GM12878 (cell line): ENCODE measurements around the gene BLNK. TPM values are rescaled to one million over a fixed set of nuclear protein-coding genes. Genes with fewer than 3 reads are reported as not detected.
A peak's percentile ranks its signal among the peaks of the same experiment; 100 is the strongest.

ENCODE experiments used
- ATAC-seq: fragments of 200-7000 bp; cut with Tn5 transposase; 3 replicates; pipeline ENCODE4 v1.9.1; 2020; ENCODE audit warnings: mild to moderate bottlenecking, moderate library complexity
- BruUV-seq: library from RNA; stranded (reverse); fragments of 400-500 nt; replicated peaks from 2 replicates; lab custom pipeline; 2021; lab: Mats Ljungman, UMichigan
- CTCF ChIA-PET: fragments of 300-600 bp; sonication (Branson Sonifier 250); formaldehyde crosslinking; extraction: SDS; loops from one replicate; lab custom pipeline; 2021; ENCODE audit warnings: inconsistent platforms; lab: Yijun Ruan, JAX
- POLR2A ChIA-PET: fragments of 350-600 bp; formaldehyde crosslinking; extraction: SDS; loops from one replicate; lab custom pipeline; 2021; ENCODE audit warnings: inconsistent platforms; lab: Charles Lee
- RAD21 ChIA-PET: fragments of 300-600 bp; sonication (Branson Sonifier 250); formaldehyde crosslinking; loops from one replicate; lab custom pipeline; 2023; ENCODE audit warnings: antibody characterized with exemption; ENCODE audit not compliant: unreplicated experiment; lab: Charles Lee
- SMC1A ChIA-PET: fragments of 300-600 bp; sonication (Branson Sonifier 250); formaldehyde crosslinking; loops from one replicate; lab custom pipeline; 2023; ENCODE audit not compliant: unreplicated experiment, uncharacterized antibody; lab: Charles Lee
- DNase-seq: peaks from one replicate; pipeline ENCODE4 v3.0.0-alpha.2; 2011; ENCODE audit warnings: low read depth, low spot score
- FAIRE-seq: peaks from 3 replicates; lab custom pipeline; 2011; peaks lifted over from hg19 to GRCh38; lab: Jason Lieb, UNC
- H2AFZ ChIP-seq: 2 replicates; pipeline ENCODE4 v1.6.0; 2011; ENCODE audit warnings: low read depth, low read length, control low read depth; ENCODE audit not compliant: control insufficient read depth
- H3K27ac ChIP-seq: 2 replicates; pipeline ENCODE4 v1.5.1; 2011; ENCODE audit warnings: control low read depth; ENCODE audit not compliant: control insufficient read depth, insufficient read depth
- H3K27me3 ChIP-seq, 2 experiments: replicated peaks in 1 of 2; 2 replicates each; pipeline versions ENCODE4 v1.6.0 to v1.6.1; 2011; ENCODE audit warnings: low read length in 1 of 2; ENCODE audit not compliant: control insufficient read depth in 2 of 2, insufficient read depth in 2 of 2
- H3K36me3 ChIP-seq, 2 experiments: 2 replicates each; pipeline ENCODE4 v1.5.1; 2011; ENCODE audit warnings: low read length in 1 of 2; ENCODE audit not compliant: control insufficient read depth in 2 of 2, insufficient read depth in 2 of 2
- H3K4me1 ChIP-seq: 2 replicates; pipeline ENCODE4 v1.6.1; 2011; ENCODE audit warnings: mild to moderate bottlenecking, low read length, moderate library complexity, mixed read lengths; ENCODE audit not compliant: control insufficient read depth, insufficient read depth
- H3K4me2 ChIP-seq: 2 replicates; pipeline ENCODE4 v1.6.0; 2011; ENCODE audit warnings: control low read depth; ENCODE audit not compliant: control insufficient read depth, insufficient read depth
- H3K4me3 ChIP-seq: fragments of 200-600 bp; sonication (generic); 2 replicates; pipeline ENCODE4 v1.5.1; 2016
- H3K79me2 ChIP-seq: 2 replicates; pipeline ENCODE4 v1.6.0; 2011; ENCODE audit warnings: low read length; ENCODE audit not compliant: control insufficient read depth, insufficient read depth
- H3K9ac ChIP-seq: 2 replicates; pipeline ENCODE4 v1.8.0; 2011; ENCODE audit warnings: low read length, control low read depth, mixed read lengths; ENCODE audit not compliant: control insufficient read depth, insufficient read depth
- H3K9me3 ChIP-seq: replicated peaks from 3 replicates; pipeline ENCODE4 v1.5.1; 2011; ENCODE audit warnings: mild to moderate bottlenecking, low read length; ENCODE audit not compliant: control insufficient read depth, insufficient read depth
- H4K20me1 ChIP-seq: 2 replicates; pipeline ENCODE4 v1.6.0; 2011; ENCODE audit not compliant: control insufficient read depth, insufficient read depth
- BHLHE40 ChIP-seq, 2 experiments: fragments of 450-650 bp in 1 of 2; IDR thresholded peaks; 2 replicates each; pipeline ENCODE4 v1.6.1; 2011 to 2017; ENCODE audit warnings: low read depth in 2 of 2, borderline replicate concordance in 1 of 2, improper control_type of control experiment in 1 of 2, low read length in 1 of 2, mild to moderate bottlenecking in 1 of 2
- EZH2 ChIP-seq: IDR thresholded peaks from 2 replicates; pipeline ENCODE4 v1.6.1; 2012; ENCODE audit warnings: low read depth, mild to moderate bottlenecking, control low read depth, inconsistent platforms, low read length, borderline replicate concordance; ENCODE audit not compliant: control insufficient read depth
- IKZF1 ChIP-seq: fragments of 450-650 bp; conservative IDR thresholded peaks from 2 replicates; pipeline ENCODE4 v1.6.1; 2017; ENCODE audit warnings: antibody characterized with exemption, mild to moderate bottlenecking
- JUNB ChIP-seq: IDR thresholded peaks from 2 replicates; pipeline ENCODE4 v1.6.1; 2016; ENCODE audit warnings: antibody characterized with exemption, mild to moderate bottlenecking
- MTA2 ChIP-seq: fragments of 450-650 bp; IDR thresholded peaks from 2 replicates; pipeline ENCODE4 v1.6.1; 2016; ENCODE audit warnings: low read depth, mild to moderate bottlenecking, moderate library complexity
- MTA3 ChIP-seq: IDR thresholded peaks from 2 replicates; pipeline ENCODE4 v1.6.1; 2012; ENCODE audit warnings: low read length, inconsistent platforms, borderline replicate concordance
- NFYB ChIP-seq: IDR thresholded peaks from 2 replicates; pipeline ENCODE4 v1.6.1; 2011; ENCODE audit warnings: low read depth, mild to moderate bottlenecking, low read length, improper control_type of control experiment, moderate library complexity; ENCODE audit not compliant: insufficient read depth
- RELA ChIP-seq: fragments of 450-650 bp; IDR thresholded peaks from 2 replicates; pipeline ENCODE4 v1.8.0; 2014; ENCODE audit warnings: borderline replicate concordance; ENCODE audit not compliant: partially characterized antibody
- SPI1 ChIP-seq: IDR thresholded peaks from 2 replicates; pipeline ENCODE4 v1.6.1; 2011; ENCODE audit warnings: low read depth, mild to moderate bottlenecking, low read length, moderate library complexity, borderline replicate concordance; ENCODE audit not compliant: insufficient read depth
- TARDBP ChIP-seq: IDR thresholded peaks from 2 replicates; pipeline ENCODE4 v1.6.1; 2016; ENCODE audit warnings: borderline replicate concordance
- WGBS: methylation state at CpG from one replicate; pipeline ENCODE4 v1.1.6; 2016; ENCODE audit warnings: low lambda C conversion rate; ENCODE audit not compliant: insufficient replicate concordance, insufficient coverage; ENCODE audit errors: missing lambda C conversion rate; 5-methylcytosine and 5-hydroxymethylcytosine counted together
- in situ Hi-C: fragments of 300-500 bp; cut with MboI; formaldehyde crosslinking; loops from 9 replicates; pipeline ENCODE4 v1.14.3; 2018; ENCODE audit warnings: mixed read lengths
- intact Hi-C: fragments of 100-400 bp; cut with micrococcal nuclease; formaldehyde crosslinking; loops from one replicate; pipeline ENCODE4 v1.14.2; 2022; ENCODE audit not compliant: unreplicated experiment
- polyA plus RNA-seq, 11 experiments: library from polyadenylated mRNA; depleted of rRNA in 4 of 11; unstranded in 6 of 11; stranded (reverse) in 5 of 11; fragments of >200 nt; fragmentation: Nextera tagmentation in 4 of 11; fragmentation: Illumina TruSeq in 1 of 11; extraction: Ambion mirVana in 4 of 11; extraction: Trizol in 1 of 11; gene quantifications; 1 replicate in 1 of 11; 2 replicates in 10 of 11; pipeline versions ENCODE4 v1.2.1 to v1.2.3, GENCODE V29; 2011 to 2016; ENCODE audit warnings: inconsistent platforms in 2 of 11, missing spikeins in 2 of 11, low read depth in 1 of 11
- total RNA-seq, 4 experiments: library from RNA; depleted of rRNA in 3 of 4; stranded (reverse); fragments of >200 nt in 3 of 4; fragmentation: Illumina TruSeq in 1 of 4; extraction: Trizol in 1 of 4; gene quantifications; 2 replicates each; pipeline versions ENCODE4 v1.2.1 to v1.2.3, GENCODE V29; 2013 to 2021
- TF ChIP-seq, protein P1 (sequence below): fragments of 450-650 bp; IDR thresholded peaks from 2 replicates; pipeline ENCODE4 v1.6.1; 2017; ENCODE audit warnings: borderline replicate concordance
- TF ChIP-seq, protein P2 (sequence below): fragments of 450-650 bp; IDR thresholded peaks from 2 replicates; pipeline ENCODE4 v1.6.1; 2016; ENCODE audit warnings: mild to moderate bottlenecking, moderate library complexity, borderline replicate concordance
- TF ChIP-seq, protein P3 (sequence below): fragments of 450-650 bp; IDR thresholded peaks from 2 replicates; pipeline ENCODE4 v1.6.1; 2018; ENCODE audit warnings: mild to moderate bottlenecking, low read depth, moderate library complexity; ENCODE audit not compliant: partially characterized antibody

The BLNK gene
- total and polyA plus RNA-seq, 10 of the 15 experiments (the other 5 are each of a cell fraction or from before 2014, with no cell fraction given), result 79.5 to 201 (median 139) TPM

DNA sequence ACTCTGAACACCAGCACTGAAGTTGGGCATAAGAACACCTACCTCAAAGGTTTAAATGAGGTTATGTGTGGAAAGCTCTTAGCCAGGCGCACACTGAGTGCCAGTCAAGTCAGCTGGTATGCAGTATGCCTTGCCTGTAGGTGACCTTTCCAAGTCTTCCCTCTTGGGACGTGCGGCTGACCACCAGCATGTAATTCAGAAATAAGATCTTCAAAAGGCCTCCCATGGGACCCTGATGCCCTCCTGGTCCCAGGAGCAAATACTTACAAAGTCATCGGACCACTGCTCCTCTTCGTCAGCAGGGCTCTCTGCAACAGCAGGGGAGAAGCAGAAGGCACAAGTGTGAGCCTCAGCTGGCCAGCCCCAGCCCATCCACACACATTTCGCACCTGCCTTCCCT is 40.8 kb downstream of the BLNK start (continued):
- TF ChIP-seq EZH2 (no peak), MTA2 (0 out of 2 replicates have a peak, but pooled peaks have one; percentile 13), JUNB (no peak), MTA3 (no peak), IKZF1 (0 out of 2 replicates have a peak, but pooled peaks have one; percentile 14)

DNA sequence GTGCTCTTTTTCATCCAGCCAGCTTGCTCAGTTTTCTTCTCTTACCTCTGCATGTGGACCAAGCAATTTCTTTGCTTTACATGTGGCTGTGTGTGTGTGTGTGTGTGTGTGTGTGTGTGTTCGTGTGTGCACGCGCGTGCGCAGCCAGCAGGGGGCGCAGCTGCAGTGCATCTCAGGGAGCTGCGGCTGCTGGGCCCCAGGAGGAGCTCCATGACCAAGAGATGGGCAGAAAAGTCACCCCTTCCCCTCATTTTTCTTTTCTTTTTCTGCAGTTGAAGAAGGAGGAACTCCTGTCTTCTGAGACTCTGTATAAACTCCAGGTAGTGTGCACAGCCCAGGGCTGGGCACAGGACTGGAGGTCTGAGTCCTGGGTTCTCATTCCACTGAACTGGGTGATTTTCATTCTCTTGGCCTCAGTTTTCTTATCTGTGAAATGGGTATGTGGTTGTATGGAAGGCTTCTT is 41.8 kb downstream of the BLNK start:
- Histone ChIP-seq H4K20me1 (no peaks in the 10 kb centered on the region), H3K4me3 (no peak overlapping the region), H3K4me1 (peaks cover 13% of the 10 kb centered on the region), H3K27me3 (no peaks in the 10 kb centered on the region), H2AFZ (no peak overlapping the region), H3K79me2 (peaks cover 14% of the 10 kb centered on the region), H3K36me3 (peaks cover 25 to 58% of the 10 kb centered on the region in 2 experiments), H3K27ac (peak overlapping the region; percentile 51), H3K4me2 (no peak overlapping the region), H3K9me3 (no peaks in the 10 kb centered on the region), H3K9ac (no peak overlapping the region)
- no TSS peak for BruUV-seq
- FAIRE-seq, result no peak
- ATAC-seq, result peak; percentile 86
- WGBS, result 2% methylated on average over 7 of the region's 7 CpGs
- ChIA-PET CTCF (interaction anchor here (0.6 to 23.4 kb wide), 46 partner anchors 10 to 536 kb away, joined by 3 to 790 read pairs (median 6); partner anchors contain the start of genes BLNK, DNTT, OPALIN and TCTN3), RAD21 (interaction anchor here (0.6 to 14.2 kb wide), 32 partner anchors 9 to 536 kb away, joined by 3 to 428 read pairs (median 7); partner anchors contain the start of genes BLNK and TCTN3), POLR2A (interaction anchor here (0.5 to 3.7 kb wide), 13 partner anchors 8 to 169 kb away, joined by 3 to 60 read pairs (median 6); partner anchors contain the start of gene BLNK), SMC1A (interaction anchor here (0.6 to 12.1 kb wide), 38 partner anchors 11 to 932 kb away, joined by 3 to 424 read pairs (median 6); partner anchors contain the start of genes BLNK and TCTN3)
- intact Hi-C loops, result loop anchor here (1.0 to 2.0 kb wide), 2 partner anchors 37 to 64 kb away; no protein-coding TSS in a partner anchor
- peak; percentile 24 for DNase-seq
- in situ Hi-C loops, result loop anchor here (5.0 kb wide), 1 partner anchor 68 kb away; no protein-coding TSS in a partner anchor
- TF ChIP-seq, protein P1, sequence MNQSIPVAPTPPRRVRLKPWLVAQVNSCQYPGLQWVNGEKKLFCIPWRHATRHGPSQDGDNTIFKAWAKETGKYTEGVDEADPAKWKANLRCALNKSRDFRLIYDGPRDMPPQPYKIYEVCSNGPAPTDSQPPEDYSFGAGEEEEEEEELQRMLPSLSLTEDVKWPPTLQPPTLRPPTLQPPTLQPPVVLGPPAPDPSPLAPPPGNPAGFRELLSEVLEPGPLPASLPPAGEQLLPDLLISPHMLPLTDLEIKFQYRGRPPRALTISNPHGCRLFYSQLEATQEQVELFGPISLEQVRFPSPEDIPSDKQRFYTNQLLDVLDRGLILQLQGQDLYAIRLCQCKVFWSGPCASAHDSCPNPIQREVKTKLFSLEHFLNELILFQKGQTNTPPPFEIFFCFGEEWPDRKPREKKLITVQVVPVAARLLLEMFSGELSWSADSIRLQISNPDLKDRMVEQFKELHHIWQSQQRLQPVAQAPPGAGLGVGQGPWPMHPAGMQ, result no peak
- TF ChIP-seq, protein P2, sequence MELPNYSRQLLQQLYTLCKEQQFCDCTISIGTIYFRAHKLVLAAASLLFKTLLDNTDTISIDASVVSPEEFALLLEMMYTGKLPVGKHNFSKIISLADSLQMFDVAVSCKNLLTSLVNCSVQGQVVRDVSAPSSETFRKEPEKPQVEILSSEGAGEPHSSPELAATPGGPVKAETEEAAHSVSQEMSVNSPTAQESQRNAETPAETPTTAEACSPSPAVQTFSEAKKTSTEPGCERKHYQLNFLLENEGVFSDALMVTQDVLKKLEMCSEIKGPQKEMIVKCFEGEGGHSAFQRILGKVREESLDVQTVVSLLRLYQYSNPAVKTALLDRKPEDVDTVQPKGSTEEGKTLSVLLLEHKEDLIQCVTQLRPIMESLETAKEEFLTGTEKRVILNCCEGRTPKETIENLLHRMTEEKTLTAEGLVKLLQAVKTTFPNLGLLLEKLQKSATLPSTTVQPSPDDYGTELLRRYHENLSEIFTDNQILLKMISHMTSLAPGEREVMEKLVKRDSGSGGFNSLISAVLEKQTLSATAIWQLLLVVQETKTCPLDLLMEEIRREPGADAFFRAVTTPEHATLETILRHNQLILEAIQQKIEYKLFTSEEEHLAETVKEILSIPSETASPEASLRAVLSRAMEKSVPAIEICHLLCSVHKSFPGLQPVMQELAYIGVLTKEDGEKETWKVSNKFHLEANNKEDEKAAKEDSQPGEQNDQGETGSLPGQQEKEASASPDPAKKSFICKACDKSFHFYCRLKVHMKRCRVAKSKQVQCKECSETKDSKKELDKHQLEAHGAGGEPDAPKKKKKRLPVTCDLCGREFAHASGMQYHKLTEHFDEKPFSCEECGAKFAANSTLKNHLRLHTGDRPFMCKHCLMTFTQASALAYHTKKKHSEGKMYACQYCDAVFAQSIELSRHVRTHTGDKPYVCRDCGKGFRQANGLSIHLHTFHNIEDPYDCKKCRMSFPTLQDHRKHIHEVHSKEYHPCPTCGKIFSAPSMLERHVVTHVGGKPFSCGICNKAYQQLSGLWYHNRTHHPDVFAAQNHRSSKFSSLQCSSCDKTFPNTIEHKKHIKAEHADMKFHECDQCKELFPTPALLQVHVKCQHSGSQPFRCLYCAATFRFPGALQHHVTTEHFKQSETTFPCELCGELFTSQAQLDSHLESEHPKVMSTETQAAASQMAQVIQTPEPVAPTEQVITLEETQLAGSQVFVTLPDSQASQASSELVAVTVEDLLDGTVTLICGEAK, result no peak
- TF ChIP-seq MTA3, result no peak
- peak; percentile 45 for TF ChIP-seq RELA
- 0 out of 2 replicates have a peak, but pooled peaks have one; percentile 31 for TF ChIP-seq TARDBP
- peak; percentile 43 to 57; a peak in 2 of 4 replicates for TF ChIP-seq BHLHE40 (IDR thresholded peaks at IDR 0.05; ENCODE audit: borderline replicate concordance in 1 of 2, low read depth in 2 of 2, low read length in 1 of 2)
- TF ChIP-seq SPI1, result no peak
- TF ChIP-seq NFYB, result no peak
- TF ChIP-seq, protein P3, sequence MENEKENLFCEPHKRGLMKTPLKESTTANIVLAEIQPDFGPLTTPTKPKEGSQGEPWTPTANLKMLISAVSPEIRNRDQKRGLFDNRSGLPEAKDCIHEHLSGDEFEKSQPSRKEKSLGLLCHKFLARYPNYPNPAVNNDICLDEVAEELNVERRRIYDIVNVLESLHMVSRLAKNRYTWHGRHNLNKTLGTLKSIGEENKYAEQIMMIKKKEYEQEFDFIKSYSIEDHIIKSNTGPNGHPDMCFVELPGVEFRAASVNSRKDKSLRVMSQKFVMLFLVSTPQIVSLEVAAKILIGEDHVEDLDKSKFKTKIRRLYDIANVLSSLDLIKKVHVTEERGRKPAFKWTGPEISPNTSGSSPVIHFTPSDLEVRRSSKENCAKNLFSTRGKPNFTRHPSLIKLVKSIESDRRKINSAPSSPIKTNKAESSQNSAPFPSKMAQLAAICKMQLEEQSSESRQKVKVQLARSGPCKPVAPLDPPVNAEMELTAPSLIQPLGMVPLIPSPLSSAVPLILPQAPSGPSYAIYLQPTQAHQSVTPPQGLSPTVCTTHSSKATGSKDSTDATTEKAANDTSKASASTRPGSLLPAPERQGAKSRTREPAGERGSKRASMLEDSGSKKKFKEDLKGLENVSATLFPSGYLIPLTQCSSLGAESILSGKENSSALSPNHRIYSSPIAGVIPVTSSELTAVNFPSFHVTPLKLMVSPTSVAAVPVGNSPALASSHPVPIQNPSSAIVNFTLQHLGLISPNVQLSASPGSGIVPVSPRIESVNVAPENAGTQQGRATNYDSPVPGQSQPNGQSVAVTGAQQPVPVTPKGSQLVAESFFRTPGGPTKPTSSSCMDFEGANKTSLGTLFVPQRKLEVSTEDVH, result no peak
